Neural cell (in vitro differentiated cells): ENCODE results near the gene SCUBE1.

Source experiments
- CTCF ChIP-seq: fragments of 450-650 bp; IDR thresholded peaks from 2 replicates; pipeline ENCODE4 v1.5.1; 2014; ENCODE audit warnings: antibody characterized with exemption, mild to moderate bottlenecking, moderate library complexity; ENCODE audit not compliant: poor library complexity, severe bottlenecking
- EZH2 ChIP-seq: fragments of 200-600, 300-800 bp; shearing (Covaris generic), sonication (generic); IDR thresholded peaks from 2 replicates; pipeline ENCODE4 v1.6.1; 2014; ENCODE audit warnings: antibody characterized with exemption, low read length, borderline replicate concordance, mild to moderate bottlenecking; ENCODE audit not compliant: insufficient read depth, poor library complexity, severe bottlenecking
- POLR2AphosphoS5 ChIP-seq: IDR thresholded peaks from 2 replicates; pipeline ENCODE4 v1.6.1; 2012
- RAD21 ChIP-seq: fragments of 450-650 bp; conservative IDR thresholded peaks from 2 replicates; pipeline ENCODE4 v1.6.1; 2014; ENCODE audit warnings: antibody characterized with exemption, mild to moderate bottlenecking, moderate library complexity
- TAF1 ChIP-seq: IDR thresholded peaks from 2 replicates; pipeline ENCODE4 v1.6.1; 2012; ENCODE audit warnings: low read depth
- TF ChIP-seq, protein P1 (sequence below): IDR thresholded peaks from 2 replicates; pipeline ENCODE4 v1.6.1; 2012; ENCODE audit warnings: borderline replicate concordance

DNA sequence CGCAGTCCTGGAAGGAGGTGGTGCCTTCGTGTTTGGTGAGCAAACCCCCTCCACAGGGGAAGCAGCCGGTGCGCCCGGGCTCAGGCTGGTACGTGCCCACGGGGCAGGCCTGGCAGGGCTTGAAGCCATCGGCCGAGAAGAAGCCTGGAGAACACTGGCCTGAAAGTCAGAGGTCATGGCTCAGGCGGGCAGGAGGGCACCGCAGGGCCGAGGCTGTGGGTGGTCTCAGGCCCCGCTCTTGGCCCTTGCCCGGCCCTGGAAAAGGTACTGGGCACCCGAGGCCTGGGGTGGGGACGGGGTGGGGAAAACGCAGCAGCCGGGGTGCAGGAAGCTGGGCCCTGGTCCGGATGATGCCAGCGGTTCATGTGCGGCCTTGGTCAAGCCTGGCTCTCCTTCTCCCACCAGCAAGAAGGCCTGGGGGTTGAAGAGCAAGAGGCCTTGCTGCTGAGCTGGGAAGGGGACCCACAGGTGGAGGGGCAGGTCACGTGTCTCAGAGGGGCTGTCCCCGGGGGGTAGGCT is 130.7 kb downstream of the SCUBE1 start:
- TF ChIP-seq, protein P1, sequence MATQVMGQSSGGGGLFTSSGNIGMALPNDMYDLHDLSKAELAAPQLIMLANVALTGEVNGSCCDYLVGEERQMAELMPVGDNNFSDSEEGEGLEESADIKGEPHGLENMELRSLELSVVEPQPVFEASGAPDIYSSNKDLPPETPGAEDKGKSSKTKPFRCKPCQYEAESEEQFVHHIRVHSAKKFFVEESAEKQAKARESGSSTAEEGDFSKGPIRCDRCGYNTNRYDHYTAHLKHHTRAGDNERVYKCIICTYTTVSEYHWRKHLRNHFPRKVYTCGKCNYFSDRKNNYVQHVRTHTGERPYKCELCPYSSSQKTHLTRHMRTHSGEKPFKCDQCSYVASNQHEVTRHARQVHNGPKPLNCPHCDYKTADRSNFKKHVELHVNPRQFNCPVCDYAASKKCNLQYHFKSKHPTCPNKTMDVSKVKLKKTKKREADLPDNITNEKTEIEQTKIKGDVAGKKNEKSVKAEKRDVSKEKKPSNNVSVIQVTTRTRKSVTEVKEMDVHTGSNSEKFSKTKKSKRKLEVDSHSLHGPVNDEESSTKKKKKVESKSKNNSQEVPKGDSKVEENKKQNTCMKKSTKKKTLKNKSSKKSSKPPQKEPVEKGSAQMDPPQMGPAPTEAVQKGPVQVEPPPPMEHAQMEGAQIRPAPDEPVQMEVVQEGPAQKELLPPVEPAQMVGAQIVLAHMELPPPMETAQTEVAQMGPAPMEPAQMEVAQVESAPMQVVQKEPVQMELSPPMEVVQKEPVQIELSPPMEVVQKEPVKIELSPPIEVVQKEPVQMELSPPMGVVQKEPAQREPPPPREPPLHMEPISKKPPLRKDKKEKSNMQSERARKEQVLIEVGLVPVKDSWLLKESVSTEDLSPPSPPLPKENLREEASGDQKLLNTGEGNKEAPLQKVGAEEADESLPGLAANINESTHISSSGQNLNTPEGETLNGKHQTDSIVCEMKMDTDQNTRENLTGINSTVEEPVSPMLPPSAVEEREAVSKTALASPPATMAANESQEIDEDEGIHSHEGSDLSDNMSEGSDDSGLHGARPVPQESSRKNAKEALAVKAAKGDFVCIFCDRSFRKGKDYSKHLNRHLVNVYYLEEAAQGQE: no peak
- TF ChIP-seq CTCF (no peak), RAD21 (no peak), POLR2AphosphoS5 (no peak), EZH2 (no peak), TAF1 (no peak)
